Right hindlimb (tissue), 1 donor: ENCODE data around the gene LRRK2.
"Not testable (repeated sequence)": the region's sequence is repeated elsewhere in the genome, so short reads cannot be mapped to it uniquely, and the experiment has no call there.

ENCODE experiments used
- DNase-seq: peaks from one replicate; pipeline ENCODE4 v3.0.0-alpha.2; 2018

LRRK2 gene

GRCh38 chr12:40250652-40251051, 25.9 kb downstream of the LRRK2 start:
- not testable (repeated sequence) for DNase-seq

- DNase-seq, result no peak
These were observed 29.1 kb downstream of the LRRK2 start for GRCh38 chr12:40253936-40254335.

GRCh38 chr12:40254455-40255085, 29.8 kb downstream of the LRRK2 start:
- DNase-seq, result no peak

GRCh38 chr12:40258371-40258770, 33.6 kb downstream of the LRRK2 start:
- no peak for DNase-seq

GRCh38 chr12:40261937-40262336, 37.1 kb downstream of the LRRK2 start:
- no peak for DNase-seq

- DNase-seq, result no peak
These were observed 37.9 kb downstream of the LRRK2 start for GRCh38 chr12:40262657-40263056.

GRCh38 chr12:40263616-40264409, 39.0 kb downstream of the LRRK2 start:
- DNase-seq, result no peak

GRCh38 chr12:40271981-40272664, 47.3 kb downstream of the LRRK2 start:
- DNase-seq, result no peak

GRCh38 chr12:40281791-40282364, 57.1 kb downstream of the LRRK2 start:
- no peak for DNase-seq

- DNase-seq, result no peak
These were observed 61.8 kb downstream of the LRRK2 start for GRCh38 chr12:40286583-40286982.

- DNase-seq, result no peak
These were observed 62.7 kb downstream of the LRRK2 start for GRCh38 chr12:40287369-40287975.

- no peak for DNase-seq
These were observed 68.1 kb downstream of the LRRK2 start for GRCh38 chr12:40292788-40293429.

GRCh38 chr12:40298341-40298740, 73.5 kb downstream of the LRRK2 start:
- no peak for DNase-seq

GRCh38 chr12:40300490-40300889, 75.7 kb downstream of the LRRK2 start:
- no peak for DNase-seq

- DNase-seq, result no peak
These were observed 84.2 kb downstream of the LRRK2 start for GRCh38 chr12:40309001-40309400.

GRCh38 chr12:40310211-40310610, 85.4 kb downstream of the LRRK2 start:
- DNase-seq, result no peak

GRCh38 chr12:40312196-40312595, 87.4 kb downstream of the LRRK2 start:
- DNase-seq, result no peak

GRCh38 chr12:40312982-40313576, 88.3 kb downstream of the LRRK2 start:
- no peak for DNase-seq

- DNase-seq, result no peak
These were observed 89.1 kb downstream of the LRRK2 start for GRCh38 chr12:40313928-40314327.

- no peak for DNase-seq
These were observed 90.1 kb downstream of the LRRK2 start for GRCh38 chr12:40314927-40315326.

GRCh38 chr12:40315375-40315774, 90.6 kb downstream of the LRRK2 start:
- DNase-seq, result no peak

GRCh38 chr12:40324261-40324660, 99.5 kb downstream of the LRRK2 start:
- no peak for DNase-seq
